Stimulated activated effector memory CD8-positive, alpha-beta T cell treated with anti-CD3 and anti-CD28 coated beads, Interleukin-12 subunit alpha, Interleukin-12 subunit beta, amount 100 ng/mL, for 72 hours (primary cell): ENCODE measurements around the gene TOR4A.

Experiments used
- ATAC-seq: fragments of 150-1000 bp; cut with Tn5 transposase; 2 replicates; pipeline ENCODE4 v1.10.0; 2021
- DNase-seq, 2 donors: peaks; one replicate each; pipeline ENCODE4 v3.0.0; 2021 to 2022; ENCODE audit warnings: low spot score in 2 of 2
- H3K27ac Mint-ChIP-seq: one replicate; pipeline ENCODE4 v1.8.0; 2022; ENCODE audit warnings: mild to moderate bottlenecking, mixed read lengths
- H3K36me3 Mint-ChIP-seq: one replicate; pipeline ENCODE4 v1.8.0; 2022; ENCODE audit warnings: mild to moderate bottlenecking, mixed read lengths
- H3K4me1 Mint-ChIP-seq: one replicate; pipeline ENCODE4 v1.8.0; 2022; ENCODE audit warnings: mixed read lengths
- H3K4me3 Mint-ChIP-seq: one replicate; pipeline ENCODE4 v1.8.0; 2022; ENCODE audit warnings: mild to moderate bottlenecking, mixed read lengths
- H3K9me3 Mint-ChIP-seq: one replicate; pipeline ENCODE4 v1.8.0; 2022; ENCODE audit warnings: mixed read lengths

The TOR4A gene

GRCh38 chr9:137301081-137301947, 23.8 kb downstream of the TOR4A start:
- no peaks in the 10 kb centered on the region for H3K9me3 Mint-ChIP-seq
- no peak overlapping the region for H3K27ac Mint-ChIP-seq
- no peaks in the 10 kb centered on the region for H3K36me3 Mint-ChIP-seq
- H3K4me3 Mint-ChIP-seq: peak overlapping the region; percentile 65
- peak in 1 of 2 donors; percentile 74 for DNase-seq
- peaks cover 19% of the 10 kb centered on the region for H3K4me1 Mint-ChIP-seq
- ATAC-seq: peak; percentile 31

- peak; percentile 80 for ATAC-seq
- Mint-ChIP-seq H3K36me3 (no peaks in the 10 kb centered on the region), H3K27ac (no peak within 1 kb of the TSS), H3K4me3 (peak within 1 kb of the TSS; percentile 65), H3K9me3 (no peaks in the 10 kb centered on the region), H3K4me1 (peaks cover 12% of the 10 kb centered on the region)
- peak; percentile 84 to 91 for DNase-seq
Measured at GRCh38 chr9:137302118-137302448, 24.6 kb downstream of the TOR4A start, which contains the start of gene NRARP. Gene NRARP (minus strand): TSS chr9:137302271. CDS start chr9:137301928, 343 bp downstream.

- no peaks in the 10 kb centered on the region for H3K9me3 Mint-ChIP-seq
- H3K36me3 Mint-ChIP-seq: no peaks in the 10 kb centered on the region
- no peak for DNase-seq
- peak overlapping the region; percentile 65 for H3K4me3 Mint-ChIP-seq
- no peak overlapping the region for H3K27ac Mint-ChIP-seq
- H3K4me1 Mint-ChIP-seq: peaks cover 12% of the 10 kb centered on the region
- peak; percentile 59 for ATAC-seq
Measured at GRCh38 chr9:137302449-137303150, 25.1 kb downstream of the TOR4A start.

DNA sequence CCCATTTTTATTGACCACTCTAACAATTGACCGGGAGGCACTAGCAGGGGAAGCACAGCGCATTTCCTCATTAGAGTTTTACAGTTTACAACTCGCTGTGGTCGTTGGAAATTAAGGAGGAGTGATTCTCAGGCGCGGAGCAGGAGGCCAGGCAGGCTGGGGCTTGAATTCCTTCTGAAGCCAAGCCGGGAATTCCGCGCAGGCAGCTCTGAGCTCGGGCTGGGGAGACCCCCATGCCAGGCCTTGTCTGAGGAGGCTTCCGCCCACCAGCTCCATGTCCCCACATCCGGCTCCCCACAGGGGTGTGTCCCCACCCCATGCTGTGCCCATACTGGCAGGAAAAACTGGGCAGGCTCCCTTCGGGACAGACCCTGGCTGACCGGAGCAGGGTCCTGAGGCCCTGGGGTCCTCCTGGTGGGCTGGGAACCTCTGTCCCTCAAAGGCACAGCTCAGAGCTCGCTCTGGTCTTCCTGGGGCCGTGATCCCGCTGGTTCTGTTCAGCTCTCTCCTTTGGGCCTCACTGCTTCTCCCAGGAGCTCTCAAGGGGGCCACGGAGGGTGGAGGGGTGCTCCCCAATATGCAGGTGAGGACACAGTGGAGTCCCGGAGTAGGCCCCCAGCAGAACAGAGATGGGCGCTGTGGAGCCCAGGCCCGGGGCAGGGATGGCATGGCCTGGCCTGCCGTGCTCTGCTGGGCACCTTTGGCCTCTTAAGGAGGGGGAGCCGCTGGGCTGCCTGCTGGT, 25.8 kb downstream of the TOR4A start:
- H3K4me3 Mint-ChIP-seq: peak overlapping the region; percentile 15
- DNase-seq: peak in 1 of 2 donors; percentile 55
- no peak overlapping the region for H3K27ac Mint-ChIP-seq
- ATAC-seq: no peak
- H3K4me1 Mint-ChIP-seq: peaks cover 12% of the 10 kb centered on the region
- H3K9me3 Mint-ChIP-seq: no peaks in the 10 kb centered on the region
- H3K36me3 Mint-ChIP-seq: no peaks in the 10 kb centered on the region

- H3K36me3 Mint-ChIP-seq: no peaks in the 10 kb centered on the region
- H3K9me3 Mint-ChIP-seq: no peaks in the 10 kb centered on the region
- H3K4me3 Mint-ChIP-seq: peak overlapping the region; percentile 15
- no peak for DNase-seq
- H3K27ac Mint-ChIP-seq: no peak overlapping the region
- peaks cover 12% of the 10 kb centered on the region for H3K4me1 Mint-ChIP-seq
- ATAC-seq: no peak
Measured at GRCh38 chr9:137303893-137304382, 26.4 kb downstream of the TOR4A start.

DNA sequence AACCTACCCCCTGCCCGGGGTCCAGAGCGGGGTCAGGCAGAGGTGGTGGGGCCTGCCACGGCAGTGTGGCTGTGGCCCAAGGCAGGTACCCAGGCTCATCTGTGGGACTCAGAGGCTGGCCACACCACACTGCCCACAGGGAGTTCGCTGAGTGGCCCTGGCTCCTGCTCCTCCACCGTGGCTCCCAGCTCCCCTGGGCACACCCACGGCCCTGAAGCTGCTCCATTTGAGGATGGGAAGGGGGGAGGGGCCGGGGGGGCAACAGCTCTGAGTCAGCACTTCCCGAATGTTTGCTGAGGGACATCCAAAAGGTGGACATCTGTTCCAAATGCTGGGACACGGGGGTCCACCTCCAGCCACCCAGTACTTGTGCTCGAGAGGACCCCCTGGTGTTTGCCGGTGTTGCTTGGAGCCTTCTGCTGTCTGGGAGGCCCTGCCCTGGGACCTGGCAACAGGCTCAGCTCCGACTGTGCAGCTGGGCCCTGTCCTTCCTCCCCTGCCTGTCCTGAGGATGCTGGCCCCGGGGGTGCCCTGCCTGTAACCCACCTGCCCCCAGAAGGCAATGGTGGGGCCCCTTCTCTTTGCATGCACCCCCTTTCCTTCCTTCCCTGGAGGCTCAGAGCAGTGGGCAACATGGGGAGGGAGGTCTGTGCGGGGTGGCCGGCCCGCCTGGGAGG, 27.0 kb downstream of the TOR4A start:
- Mint-ChIP-seq H3K27ac (no peak overlapping the region), H3K4me3 (no peak overlapping the region), H3K36me3 (no peaks in the 10 kb centered on the region), H3K9me3 (no peaks in the 10 kb centered on the region), H3K4me1 (peaks cover 12% of the 10 kb centered on the region)
- DNase-seq: no peak
- no peak for ATAC-seq

DNA sequence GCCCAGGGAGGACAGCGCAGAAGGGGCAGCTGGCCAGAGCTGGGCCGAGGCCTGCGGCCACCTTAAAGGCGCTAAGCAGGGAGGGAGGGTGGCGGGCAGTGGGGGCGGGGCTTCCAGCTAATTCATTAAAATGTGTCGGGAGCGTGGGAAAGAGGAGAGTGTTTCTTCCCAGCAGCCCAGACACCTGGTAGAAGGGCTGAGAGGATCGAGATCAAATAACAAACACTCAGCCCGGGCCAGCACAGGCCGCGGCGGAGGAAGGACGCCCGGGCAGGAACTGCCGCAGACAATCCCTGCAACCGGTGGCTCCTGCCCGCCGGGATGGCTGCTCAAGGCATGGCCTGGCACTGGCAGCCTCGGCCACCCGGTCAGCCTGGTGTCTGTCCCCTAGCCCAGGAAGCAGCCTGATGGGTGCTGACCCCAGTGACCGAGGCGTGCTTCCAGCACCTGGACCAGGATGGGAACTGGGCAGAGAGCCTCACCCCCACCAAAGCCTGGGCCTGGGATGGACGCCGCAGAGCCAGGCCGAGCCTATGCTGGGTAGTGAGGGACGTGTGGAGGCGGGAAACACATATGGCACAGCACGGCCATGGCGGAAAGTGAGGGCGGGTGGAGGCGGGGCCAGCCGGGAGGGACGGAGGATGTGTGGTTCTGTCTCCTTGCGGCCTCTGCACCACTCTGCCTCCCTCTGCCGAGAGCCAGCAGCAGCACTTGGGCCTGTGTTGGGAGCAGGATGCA, 27.7 kb downstream of the TOR4A start:
- H3K9me3 Mint-ChIP-seq: no peaks in the 10 kb centered on the region
- H3K36me3 Mint-ChIP-seq: no peaks in the 10 kb centered on the region
- peak overlapping the region; percentile 37 for H3K27ac Mint-ChIP-seq
- peaks cover 12% of the 10 kb centered on the region for H3K4me1 Mint-ChIP-seq
- DNase-seq (peak in 1 of 2 donors; percentile 70), ATAC-seq (peak; percentile 50)
- H3K4me3 Mint-ChIP-seq: no peak overlapping the region

- DNase-seq: no peak
- H3K36me3 Mint-ChIP-seq: no peaks in the 10 kb centered on the region
- no peaks in the 10 kb centered on the region for H3K9me3 Mint-ChIP-seq
- no peak for ATAC-seq
- peaks cover 9% of the 10 kb centered on the region for H3K4me1 Mint-ChIP-seq
- H3K27ac Mint-ChIP-seq: peak overlapping the region; percentile 37
- no peak overlapping the region for H3K4me3 Mint-ChIP-seq
Measured at GRCh38 chr9:137305798-137306065, 28.2 kb downstream of the TOR4A start.

- Mint-ChIP-seq H3K4me3 (no peak overlapping the region), H3K4me1 (peaks cover 6% of the 10 kb centered on the region)
- peak in 1 of 2 donors; percentile 57 for DNase-seq
Measured at GRCh38 chr9:137306066-137306849, 28.7 kb downstream of the TOR4A start.

DNA sequence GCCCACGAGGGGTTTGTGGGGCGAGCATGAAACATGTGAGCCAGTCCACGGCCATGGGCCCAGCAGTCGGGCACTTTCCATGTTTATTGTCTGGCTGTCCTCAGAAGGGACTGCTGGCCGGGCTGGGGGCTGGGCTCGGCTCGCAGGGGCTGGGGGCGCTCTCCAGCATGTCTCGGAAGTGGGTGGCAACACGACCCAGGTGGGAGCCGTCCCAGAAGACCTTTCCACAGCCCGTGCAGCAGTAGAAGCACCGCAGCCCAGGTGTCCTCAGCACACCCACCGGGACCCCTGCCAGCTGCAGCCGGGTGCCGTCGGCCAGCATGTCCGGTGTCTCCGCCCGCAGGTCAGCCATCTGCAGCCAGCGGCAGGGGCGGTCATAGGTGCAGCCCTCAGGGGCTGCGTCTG, 29.3 kb downstream of the TOR4A start:
- Mint-ChIP-seq H3K9me3 (no peaks in the 10 kb centered on the region), H3K4me1 (peaks cover 6% of the 10 kb centered on the region), H3K4me3 (no peak overlapping the region), H3K36me3 (no peaks in the 10 kb centered on the region), H3K27ac (no peak overlapping the region)
- ATAC-seq: no peak
- DNase-seq: no peak

More at GRCh38 chr9:137306066-137306849, 28.7 kb downstream of the TOR4A start:
- ATAC-seq: no peak
- no peaks in the 10 kb centered on the region for H3K36me3 Mint-ChIP-seq
- H3K9me3 Mint-ChIP-seq: no peaks in the 10 kb centered on the region
- no peak overlapping the region for H3K27ac Mint-ChIP-seq

GRCh38 chr9:137307255-137308056, 29.9 kb downstream of the TOR4A start:
- ATAC-seq: no peak

GRCh38 chr9:137308057-137308619, 30.6 kb downstream of the TOR4A start:
- no peaks in the 10 kb centered on the region for H3K36me3 Mint-ChIP-seq
- no peak overlapping the region for H3K27ac Mint-ChIP-seq

More at GRCh38 chr9:137307255-137308056, 29.9 kb downstream of the TOR4A start:
- no peak overlapping the region for H3K27ac Mint-ChIP-seq
- peaks cover 6% of the 10 kb centered on the region for H3K4me1 Mint-ChIP-seq
- H3K36me3 Mint-ChIP-seq: no peaks in the 10 kb centered on the region
- DNase-seq: no peak
- H3K9me3 Mint-ChIP-seq: no peaks in the 10 kb centered on the region
- H3K4me3 Mint-ChIP-seq: no peak overlapping the region

More at GRCh38 chr9:137308057-137308619, 30.6 kb downstream of the TOR4A start:
- Mint-ChIP-seq H3K9me3 (no peaks in the 10 kb centered on the region), H3K4me3 (no peak overlapping the region), H3K4me1 (peaks cover 6% of the 10 kb centered on the region)
- no peak for ATAC-seq
- no peak for DNase-seq
